PC-3 (cell line): ENCODE data around the gene NUP50. TPM values are rescaled to one million over a fixed set of nuclear protein-coding genes. Genes with fewer than 3 reads are reported as not detected.

Experiments used
- ATAC-seq: fragments of 200-7000 bp; cut with Tn5 transposase; 2 replicates; pipeline ENCODE4 v1.9.1; 2020; ENCODE audit warnings: mild to moderate bottlenecking, moderate library complexity
- BruUV-seq: library from RNA; stranded (reverse); fragments of 400-500 nt; replicated peaks from 2 replicates; lab custom pipeline; 2021; lab: Mats Ljungman, UMichigan
- CTCF ChIA-PET: fragments of 300-600 bp; sonication (Branson Sonifier 250); formaldehyde crosslinking; loops from one replicate; lab custom pipeline; 2022; ENCODE audit warnings: antibody characterized with exemption; lab: Charles Lee
- POLR2A ChIA-PET: fragments of 300-600 bp; sonication (Branson Sonifier 250); formaldehyde crosslinking; loops from one replicate; lab custom pipeline; 2022; ENCODE audit warnings: antibody characterized with exemption; ENCODE audit not compliant: unreplicated experiment; lab: Charles Lee
- DNase-seq: peaks from one replicate; pipeline ENCODE4 v3.0.0-alpha.2; 2015
- H2AFZ ChIP-seq: fragments of 300-600 bp; sonication (generic); 2 replicates; pipeline ENCODE4 v1.6.0; 2016; ENCODE audit warnings: antibody characterized with exemption, low read length
- H3F3A ChIP-seq: fragments of 300-600 bp; sonication (generic); one replicate; pipeline ENCODE4 v1.6.0; 2017; ENCODE audit warnings: antibody characterized with exemption, low read length, control low read depth, mild to moderate bottlenecking; ENCODE audit not compliant: unreplicated experiment
- H3K27ac ChIP-seq: fragments of 300-600 bp; sonication (generic); 2 replicates; pipeline ENCODE4 v1.5.1; 2016; ENCODE audit warnings: mild to moderate bottlenecking, low read length
- H3K27me3 ChIP-seq: fragments of 300-600 bp; sonication (generic); 2 replicates; pipeline ENCODE4 v1.6.1; 2016; ENCODE audit warnings: low read length, mixed read lengths
- H3K36me3 ChIP-seq: fragments of 300-600 bp; sonication (generic); 2 replicates; pipeline ENCODE4 v1.6.1; 2016; ENCODE audit warnings: low read depth, mixed run types, low read length, mixed read lengths
- H3K4me1 ChIP-seq: fragments of 300-600 bp; sonication (generic); 2 replicates; pipeline ENCODE4 v1.5.1; 2016; ENCODE audit warnings: low read length; ENCODE audit not compliant: insufficient read depth
- H3K4me2 ChIP-seq: fragments of 300-600 bp; sonication (generic); 2 replicates; pipeline ENCODE4 v1.6.0; 2016; ENCODE audit warnings: low read length
- H3K4me3 ChIP-seq: fragments of 300-600 bp; sonication (generic); 2 replicates; pipeline ENCODE4 v1.5.1; 2016; ENCODE audit warnings: mild to moderate bottlenecking, low read length, mixed read lengths
- H3K79me2 ChIP-seq: fragments of 300-600 bp; sonication (generic); 2 replicates; pipeline ENCODE4 v1.6.1; 2017; ENCODE audit warnings: low read length, mixed read lengths
- H3K9ac ChIP-seq: fragments of 300-600 bp; sonication (generic); 2 replicates; pipeline ENCODE4 v1.6.0; 2016; ENCODE audit warnings: mild to moderate bottlenecking, low read length
- H3K9me2 ChIP-seq: fragments of 300-600 bp; sonication (generic); replicated peaks from 2 replicates; pipeline ENCODE4 v1.6.1; 2016; ENCODE audit warnings: mixed run types, low read length, mixed read lengths
- H3K9me3 ChIP-seq: fragments of 300-600 bp; sonication (generic); 2 replicates; pipeline ENCODE4 v1.6.1; 2016; ENCODE audit warnings: low read length, mixed read lengths
- H4K20me1 ChIP-seq: fragments of 300-600 bp; sonication (generic); 2 replicates; pipeline ENCODE4 v1.6.1; 2016; ENCODE audit warnings: low read length, mixed read lengths
- CTCF ChIP-seq: fragments of 300-600 bp; sonication (generic); conservative IDR thresholded peaks from 2 replicates; pipeline ENCODE4 v1.5.1; 2017; ENCODE audit warnings: antibody characterized with exemption, low read depth, mild to moderate bottlenecking, low read length
- EZH2 ChIP-seq: fragments of 300-600 bp; sonication (generic); IDR thresholded peaks from one replicate; pipeline ENCODE4 v1.6.1; 2017; ENCODE audit warnings: antibody characterized with exemption, mild to moderate bottlenecking, low read length; ENCODE audit not compliant: unreplicated experiment
- EZH2phosphoT487 ChIP-seq: fragments of 300-600 bp; sonication (generic); IDR thresholded peaks from 2 replicates; pipeline ENCODE4 v1.6.1; 2018; ENCODE audit warnings: mild to moderate bottlenecking, antibody characterized with exemption, low read length, borderline replicate concordance
- intact Hi-C: fragments of 100-400 bp; cut with micrococcal nuclease; formaldehyde crosslinking; loops from 2 replicates; pipeline ENCODE4 v1.9.0; 2023
- total RNA-seq: library from RNA; depleted of rRNA; stranded (reverse); fragments of >200 nt; gene quantifications from 2 replicates; pipeline ENCODE4 v1.2.3, GENCODE V29; 2014

The NUP50 gene
- total RNA-seq, 1 experiment from 2014 or later: 69.9 TPM

DNA sequence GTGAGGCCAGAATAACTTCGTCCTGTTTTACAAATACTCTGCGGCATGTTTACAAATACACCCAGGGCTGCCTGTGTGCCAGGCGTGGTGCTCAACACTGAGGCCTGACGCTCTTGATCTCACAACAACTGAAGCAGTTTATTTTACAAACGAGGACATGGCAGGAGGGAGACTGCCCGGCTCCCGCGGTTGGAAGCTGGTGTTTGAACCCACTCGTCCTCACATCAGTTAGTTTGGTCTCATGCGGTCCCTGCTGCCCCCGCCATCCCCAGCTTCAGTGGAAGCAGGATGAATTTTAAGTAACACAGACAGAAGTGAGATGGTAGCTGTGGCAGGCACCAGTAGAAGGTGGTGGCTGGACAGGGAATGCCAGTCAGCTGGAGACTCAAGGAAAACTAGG, 60.6 kb downstream of the NUP50 start:
- CTCF ChIA-PET: no interaction called here
- no peaks in the 10 kb centered on the region for H3K4me1 ChIP-seq
- BruUV-seq: no TSS peak

GRCh38 chr22:45224988-45225731, 61.4 kb downstream of the NUP50 start:
- BruUV-seq: no TSS peak
- Histone ChIP-seq H3K79me2 (no peaks in the 10 kb centered on the region), H2AFZ (no peak overlapping the region), H3K9me3 (no peaks in the 10 kb centered on the region), H3K27me3 (no peaks in the 10 kb centered on the region), H3F3A (no peaks in the 10 kb centered on the region), H4K20me1 (no peaks in the 10 kb centered on the region), H3K4me1 (no peaks in the 10 kb centered on the region), H3K27ac (no peak overlapping the region), H3K4me2 (no peak overlapping the region), H3K36me3 (no peaks in the 10 kb centered on the region), H3K9me2 (no peaks in the 10 kb centered on the region), H3K4me3 (no peak overlapping the region), H3K9ac (no peak overlapping the region)
- POLR2A ChIA-PET: no interaction called here
- ATAC-seq: no peak
- intact Hi-C loops: no loop called here
- no peak for DNase-seq
- CTCF ChIA-PET: no interaction called here
- TF ChIP-seq EZH2 (no peak), CTCF (no peak), EZH2phosphoT487 (no peak)

More for the DNA sequence above, 60.6 kb downstream of the NUP50 start:
- DNase-seq (no peak), ATAC-seq (no peak)
- Histone ChIP-seq H3K79me2 (no peaks in the 10 kb centered on the region), H3K4me3 (no peak overlapping the region), H3K9me3 (no peaks in the 10 kb centered on the region), H3K27ac (no peak overlapping the region), H3K9ac (no peak overlapping the region), H3K27me3 (no peaks in the 10 kb centered on the region), H2AFZ (no peak overlapping the region), H3K9me2 (no peaks in the 10 kb centered on the region), H4K20me1 (no peaks in the 10 kb centered on the region), H3F3A (no peaks in the 10 kb centered on the region), H3K4me2 (no peak overlapping the region), H3K36me3 (no peaks in the 10 kb centered on the region)
- TF ChIP-seq CTCF (no peak), EZH2phosphoT487 (no peak), EZH2 (no peak)
- intact Hi-C loops: no loop called here
- POLR2A ChIA-PET: no interaction called here
